HG03442 (cell line): ENCODE results near the gene CYB561A3.
A peak's percentile ranks its signal among the peaks of the same experiment; 100 is the strongest.

Experiments
- ATAC-seq: cut with Tn5 transposase; IDR thresholded peaks from one replicate; pipeline ENCODE4 v1.9.1; 2021; ENCODE audit warnings: mild to moderate bottlenecking, moderate library complexity; ENCODE audit not compliant: unreplicated experiment

Gene CYB561A3

GRCh38 chr11:61369372-61370348, 8.0 kb upstream of the CYB561A3 start:
- ATAC-seq: peak; percentile 76

GRCh38 chr11:61368646-61369045, 7.0 kb upstream of the CYB561A3 start:
- ATAC-seq: no peak

- ATAC-seq: no peak
Observed at GRCh38 chr11:61367406-61367805, 5.7 kb upstream of the CYB561A3 start.

- ATAC-seq: no peak
Observed at GRCh38 chr11:61364012-61364675, 2.5 kb upstream of the CYB561A3 start.

GRCh38 chr11:61362542-61362875, 827 bp upstream of the CYB561A3 start:
- ATAC-seq: no peak

GRCh38 chr11:61361237-61361740, 393 bp downstream of the CYB561A3 start:
- no peak for ATAC-seq

- ATAC-seq: no peak
Observed at GRCh38 chr11:61359516-61359915, 2.2 kb downstream of the CYB561A3 start.

- ATAC-seq: no peak
Observed at GRCh38 chr11:61358566-61358965, 3.1 kb downstream of the CYB561A3 start.

GRCh38 chr11:61357894-61358239, 3.8 kb downstream of the CYB561A3 start:
- no peak for ATAC-seq

GRCh38 chr11:61357233-61357893, 4.3 kb downstream of the CYB561A3 start:
- peak; percentile 42 for ATAC-seq

- no peak for ATAC-seq
Observed at GRCh38 chr11:61356706-61357105, 5.0 kb downstream of the CYB561A3 start.

GRCh38 chr11:61354208-61354607, 7.5 kb downstream of the CYB561A3 start:
- no peak for ATAC-seq

GRCh38 chr11:61353131-61354067, 8.3 kb downstream of the CYB561A3 start:
- no peak for ATAC-seq

- no peak for ATAC-seq
Observed at GRCh38 chr11:61352038-61352437, 9.6 kb downstream of the CYB561A3 start.

GRCh38 chr11:61350803-61351202, 10.9 kb downstream of the CYB561A3 start:
- no peak for ATAC-seq

GRCh38 chr11:61350336-61350735, 11.3 kb downstream of the CYB561A3 start:
- no peak for ATAC-seq

- no peak for ATAC-seq
Observed at GRCh38 chr11:61349916-61350315, 11.8 kb downstream of the CYB561A3 start.

GRCh38 chr11:61349189-61349751, 12.4 kb downstream of the CYB561A3 start:
- no peak for ATAC-seq

GRCh38 chr11:61347916-61348461, 13.7 kb downstream of the CYB561A3 start:
- no peak for ATAC-seq
